Transverse colon (tissue), 4 donors: ENCODE measurements around the gene ELAVL3. TPM values are rescaled to one million over a fixed set of nuclear protein-coding genes. Genes with fewer than 3 reads are reported as not detected.
A peak's percentile ranks its signal among the peaks of the same experiment; 100 is the strongest.

Experiments used
- DNase-seq: peaks from one replicate; pipeline ENCODE4 v3.0.0-alpha.2; 2019
- H3K27ac ChIP-seq, 4 donors: fragments of 200-600 bp; sonication (generic); 2 replicates each; pipeline ENCODE4 v1.5.1; 2016 to 2018; ENCODE audit warnings: inconsistent platforms in 4 of 4
- H3K27me3 ChIP-seq: fragments of 200-600 bp; sonication (generic); 2 replicates; pipeline ENCODE4 v1.5.1; 2017; ENCODE audit warnings: inconsistent platforms
- H3K36me3 ChIP-seq, 4 donors: fragments of 200-600 bp; sonication (generic); 2 replicates each; pipeline ENCODE4 v1.5.1; 2017 to 2019; ENCODE audit warnings: inconsistent platforms in 4 of 4
- H3K4me1 ChIP-seq, 4 donors: fragments of 200-600 bp; sonication (generic); 2 replicates each; pipeline ENCODE4 v1.5.1; 2017 to 2020; ENCODE audit warnings: inconsistent platforms in 4 of 4
- H3K4me3 ChIP-seq, 4 donors: fragments of 200-600 bp; sonication (generic); 1 replicate in 1 of 4; 2 replicates in 3 of 4; pipeline versions ENCODE4 v1.5.1 to v1.6.1; 2017 to 2019; ENCODE audit warnings: inconsistent platforms in 4 of 4
- H3K9me3 ChIP-seq, 2 donors: fragments of 200-600 bp; sonication (generic); 2 replicates each; pipeline ENCODE4 v1.5.1; 2017 to 2019; ENCODE audit warnings: inconsistent platforms in 2 of 2
- CTCF ChIP-seq, 5 experiments: fragments of 200-600 bp in 3 of 5; fragments of 450-650 bp in 2 of 5; sonication (generic) in 3 of 5; IDR thresholded peaks; 1 replicate in 2 of 5; 2 replicates in 3 of 5; pipeline ENCODE4 v1.5.1; 2016 to 2017; ENCODE audit warnings: antibody characterized with exemption in 5 of 5, inconsistent platforms in 3 of 5, mild to moderate bottlenecking in 2 of 5, moderate library complexity in 1 of 5
- EP300 ChIP-seq: sonication (generic); formaldehyde crosslinking; IDR thresholded peaks from one replicate; pipeline ENCODE4 v1.6.1; 2017; ENCODE audit warnings: antibody characterized with exemption, low read depth
- POLR2A ChIP-seq: fragments of 450-650 bp; IDR thresholded peaks from one replicate; pipeline ENCODE4 v1.6.1; 2016; ENCODE audit warnings: antibody characterized with exemption, mild to moderate bottlenecking, moderate library complexity
- POLR2AphosphoS5 ChIP-seq, 3 donors: sonication (generic); formaldehyde crosslinking; IDR thresholded peaks; one replicate each; pipeline ENCODE4 v1.6.1; 2016; ENCODE audit warnings: antibody characterized with exemption in 3 of 3
- WGBS, 2 donors: methylation state at CpG; one replicate each; pipeline ENCODE4 v1.1.5; 2018; ENCODE audit warnings: low coverage in 1 of 2; 5-methylcytosine and 5-hydroxymethylcytosine counted together
- in situ Hi-C, 4 donors: fragments of 200-750 bp; cut with MboI; loops; one replicate each; pipeline versions ENCODE4 v1.15.0 to v1.15.1; 2017; ENCODE audit warnings: low sequenced_read_pairs in 3 of 4, low pct_ligation_motif_present in 1 of 4, low pct_unique_long_range_greater_than_20kb in 1 of 4
- intact Hi-C: fragments of 100-400 bp; cut with DNase I; formaldehyde crosslinking; loops from one replicate; pipeline ENCODE4 v1.15.1; 2023; ENCODE audit warnings: low total_unique reads
- total RNA-seq, 4 donors: library from RNA; depleted of rRNA; stranded (reverse); fragments of >200 nt; gene quantifications; one replicate each; pipeline ENCODE4 v1.1.0, GENCODE V29; 2016

ELAVL3 gene
- total RNA-seq, 4 donors from 2014 or later, result 0.27 to 3.2 (median 1.3) TPM; not detected in 1

GRCh38 chr19:11499220-11499726 is 18.4 kb upstream of the ELAVL3 start:
- DNase-seq, result no peak
- TF ChIP-seq CTCF (IDR thresholded peaks at IDR 0.05) (no peak), EP300 (no peak), POLR2A (no peak), POLR2AphosphoS5 (IDR thresholded peaks at IDR 0.05) (no peak)
- Histone ChIP-seq H3K4me1 (no peaks in the 10 kb centered on the region), H3K27ac (no peak overlapping the region), H3K27me3 (no peaks in the 10 kb centered on the region), H3K4me3 (no peak overlapping the region), H3K9me3 (no peaks in the 10 kb centered on the region), H3K36me3 (no peaks in the 10 kb centered on the region)
- WGBS, 2 donors, result 86 to 89% methylated on average over 3 to 6 of the region's 6 CpGs
- in situ Hi-C loops, result loop anchor here in 2 of 4 donors (25.0 kb wide), 2 partner anchors 112 to 212 kb away; partner anchors contain the start of genes EPOR (in 1 of the 2) and TSPAN16 (in 1 of the 2)
- intact Hi-C loops, result no loop called here

DNA sequence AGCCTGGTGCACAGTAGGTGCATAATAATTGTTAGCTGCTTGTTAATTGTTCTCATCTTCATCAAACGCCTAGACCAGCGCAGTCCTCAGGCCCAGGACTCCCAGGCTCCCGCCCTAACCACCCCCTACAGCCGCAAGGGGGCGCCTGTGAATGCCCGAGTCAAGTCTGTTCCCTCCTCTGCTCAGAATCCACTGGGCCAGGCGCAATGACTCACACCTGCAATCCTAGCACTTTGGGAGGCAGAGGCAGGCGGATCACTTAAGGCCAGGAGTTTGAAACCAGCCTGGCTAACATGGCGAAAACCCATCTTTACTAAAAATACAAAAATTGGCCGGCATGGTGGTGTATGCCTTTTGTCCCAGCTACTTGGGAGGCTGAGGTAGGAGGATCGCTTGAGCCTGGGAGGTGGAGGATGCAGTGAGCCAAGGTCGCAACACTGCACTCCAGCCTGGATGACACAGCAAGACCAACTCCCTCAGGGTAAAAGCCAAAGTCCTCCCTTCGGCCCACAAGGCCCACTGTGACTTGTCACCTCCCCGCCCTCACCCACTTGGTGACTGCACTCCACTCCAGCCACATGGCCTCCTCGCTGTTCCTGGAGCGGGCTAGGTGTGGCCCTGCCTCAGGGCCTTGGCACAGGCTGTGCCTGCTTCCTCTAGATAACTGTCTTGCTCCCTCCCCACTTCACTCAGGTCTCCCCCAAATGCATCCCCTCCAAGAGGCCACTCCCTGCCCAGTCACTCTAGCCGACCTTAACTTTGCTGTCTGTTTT is 15.7 kb upstream of the ELAVL3 start:
- WGBS, 2 donors, result 66% methylated on average over 17 of the region's 17 CpGs; no CpG with 5 or more reads in 1 of the 2 donors
- H3K9me3 ChIP-seq, result no peaks in the 10 kb centered on the region
- H3K27ac ChIP-seq, result no peak overlapping the region
- H3K36me3 ChIP-seq, result no peaks in the 10 kb centered on the region
- in situ Hi-C loops (loop anchor here in 2 of 4 donors (25.0 kb wide), 2 partner anchors 109 to 209 kb away; partner anchors contain the start of genes EPOR (in 1 of the 2) and TSPAN16 (in 1 of the 2)), intact Hi-C loops (no loop called here)
- TF ChIP-seq EP300, result no peak
- peak; percentile 62 to 72 (median 65) for TF ChIP-seq CTCF (IDR thresholded peaks at IDR 0.05)
- DNase-seq, result peak; percentile 76
- H3K4me3 ChIP-seq, result no peak overlapping the region
- H3K27me3 ChIP-seq, result no peaks in the 10 kb centered on the region
- no peaks in the 10 kb centered on the region for H3K4me1 ChIP-seq

- 95% methylated on average over 20 of the region's 22 CpGs; no CpG with 5 or more reads in 1 of the 2 donors for WGBS, 2 donors
- Histone ChIP-seq H3K27me3 (no peaks in the 10 kb centered on the region), H3K9me3 (no peaks in the 10 kb centered on the region), H3K36me3 (no peaks in the 10 kb centered on the region), H3K4me1 (peaks cover 0 to 4% (median under 1%) of the 10 kb centered on the region in 4 donors), H3K4me3 (no peak overlapping the region), H3K27ac (no peak overlapping the region)
- DNase-seq, result no peak
- in situ Hi-C loops, result loop anchor here in 2 of 4 donors (25.0 kb wide), 2 partner anchors 109 to 209 kb away; partner anchors contain the start of genes EPOR (in 1 of the 2) and TSPAN16 (in 1 of the 2)
- TF ChIP-seq CTCF (IDR thresholded peaks at IDR 0.05) (no peak), POLR2AphosphoS5 (IDR thresholded peaks at IDR 0.05) (no peak)
- intact Hi-C loops, result no loop called here
These were observed 15.0 kb upstream of the ELAVL3 start for GRCh38 chr19:11495885-11496284.

GRCh38 chr19:11495481-11495880 is 14.6 kb upstream of the ELAVL3 start:
- no peaks in the 10 kb centered on the region for H3K9me3 ChIP-seq
- intact Hi-C loops (no loop called here), in situ Hi-C loops (loop anchor here in 2 of 4 donors (25.0 kb wide), 2 partner anchors 108 to 208 kb away; partner anchors contain the start of genes EPOR (in 1 of the 2) and TSPAN16 (in 1 of the 2))
- no peaks in the 10 kb centered on the region for H3K27me3 ChIP-seq
- H3K4me1 ChIP-seq, result peaks cover 0 to 5% (median 2%) of the 10 kb centered on the region in 4 donors
- no peaks in the 10 kb centered on the region for H3K36me3 ChIP-seq
- DNase-seq, result no peak
- TF ChIP-seq POLR2A (no peak), POLR2AphosphoS5 (IDR thresholded peaks at IDR 0.05) (no peak), CTCF (IDR thresholded peaks at IDR 0.05) (no peak), EP300 (no peak)
- no peak overlapping the region for H3K4me3 ChIP-seq
- no peak overlapping the region for H3K27ac ChIP-seq
- 88% methylated on average over 10 of the region's 10 CpGs; no CpG with 5 or more reads in 1 of the 2 donors for WGBS, 2 donors
